Vagina (tissue), 2 donors: ENCODE results near the gene TMEM178B. TPM values are rescaled to one million over a fixed set of nuclear protein-coding genes. Genes with fewer than 3 reads are reported as not detected.

Experiments
- DNase-seq, 2 donors: peaks; one replicate each; pipeline ENCODE4 v3.0.0-alpha.2; 2017; ENCODE audit errors: extremely low spot score in 2 of 2
- H3K27ac ChIP-seq: fragments of 200-600 bp; sonication (generic); one replicate; pipeline ENCODE4 v1.5.1; 2019
- H3K27me3 ChIP-seq: fragments of 200-600 bp; sonication (generic); one replicate; pipeline ENCODE4 v1.5.1; 2019
- H3K36me3 ChIP-seq, 2 donors: fragments of 200-600 bp; sonication (generic); one replicate each; pipeline ENCODE4 v1.5.1; 2017 to 2019
- H3K4me1 ChIP-seq: fragments of 200-600 bp; sonication (generic); one replicate; pipeline ENCODE4 v1.5.1; 2019
- H3K4me3 ChIP-seq, 2 donors: fragments of 200-600 bp; sonication (generic); 1 replicate in 1 of 2; 2 replicates in 1 of 2; pipeline ENCODE4 v1.5.1; 2016 to 2019
- H3K9me3 ChIP-seq: fragments of 200-600 bp; sonication (generic); one replicate; pipeline ENCODE4 v1.5.1; 2019
- POLR2A ChIP-seq, 2 donors: fragments of 450-650 bp; IDR thresholded peaks; one replicate each; pipeline ENCODE4 v1.6.1; 2017; ENCODE audit warnings: antibody characterized with exemption in 2 of 2, mild to moderate bottlenecking in 2 of 2, moderate library complexity in 2 of 2
- POLR2AphosphoS5 ChIP-seq, 2 donors: sonication (generic); formaldehyde crosslinking; IDR thresholded peaks; one replicate each; pipeline ENCODE4 v1.9.0; 2017; ENCODE audit warnings: antibody characterized with exemption in 2 of 2, mild to moderate bottlenecking in 2 of 2, low read depth in 1 of 2; ENCODE audit not compliant: insufficient read depth in 1 of 2
- intact Hi-C: fragments of 100-400 bp; cut with DNase I; formaldehyde crosslinking; loops from one replicate; pipeline ENCODE4 v1.15.1; 2023
- total RNA-seq: library from RNA; depleted of rRNA; stranded (reverse); fragments of >200 nt; gene quantifications from one replicate; pipeline ENCODE4 v1.2.3, GENCODE V29; 2016
- TF ChIP-seq, protein P1 (sequence below), 3 experiments: fragments of 450-650 bp in 2 of 3; fragments of 200-600 bp in 1 of 3; sonication (generic) in 1 of 3; IDR thresholded peaks; one replicate each; pipeline ENCODE4 v1.5.1; 2017 to 2019; ENCODE audit warnings: antibody characterized with exemption in 3 of 3, mild to moderate bottlenecking in 2 of 3, moderate library complexity in 2 of 3

The TMEM178B gene
- total RNA-seq, 1 donor from 2014 or later = 1.2 TPM

DNA sequence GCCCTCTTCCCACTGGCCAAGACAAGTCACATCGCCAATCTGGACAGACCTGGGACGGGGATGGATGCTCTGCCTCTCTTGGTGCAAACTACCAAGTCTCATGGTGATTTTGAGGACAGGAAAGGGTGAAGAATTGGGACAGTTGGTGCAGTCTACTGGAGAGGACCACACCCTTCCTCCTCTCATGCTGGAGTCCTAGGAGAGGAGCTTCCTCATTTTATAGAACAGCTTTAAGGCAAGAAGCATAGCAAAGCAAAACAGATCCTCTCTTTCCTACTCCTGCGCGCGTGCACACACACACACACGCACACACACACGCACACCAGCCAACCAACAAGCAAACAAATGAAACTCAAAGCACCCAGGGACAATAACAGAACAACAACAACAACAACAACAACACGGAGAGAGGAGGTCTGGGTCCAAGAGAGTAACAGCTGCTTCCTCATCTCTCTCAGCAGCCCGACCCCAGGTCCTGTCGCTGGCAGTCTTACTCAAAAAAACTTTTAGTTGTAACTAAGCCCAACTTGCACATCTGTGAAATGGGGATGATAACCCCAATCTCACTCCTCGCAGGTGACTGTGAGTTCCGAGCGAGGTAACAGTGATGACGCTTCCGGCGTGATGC is 83.4 kb downstream of the TMEM178B start:
- H3K27me3 ChIP-seq = no peaks in the 10 kb centered on the region
- no peaks in the 10 kb centered on the region for H3K4me1 ChIP-seq
- intact Hi-C loops = no loop called here
- H3K9me3 ChIP-seq = no peaks in the 10 kb centered on the region
- H3K27ac ChIP-seq = no peak overlapping the region
- peak in 1 of 2 donors; percentile 72 for DNase-seq
- no peaks in the 10 kb centered on the region for H3K36me3 ChIP-seq
- TF ChIP-seq POLR2A (IDR thresholded peaks at IDR 0.05) (no peak), POLR2AphosphoS5 (IDR thresholded peaks at IDR 0.05; ENCODE audit: insufficient read depth in 1 of 2, low read depth in 1 of 2) (no peak)
- TF ChIP-seq, protein P1, sequence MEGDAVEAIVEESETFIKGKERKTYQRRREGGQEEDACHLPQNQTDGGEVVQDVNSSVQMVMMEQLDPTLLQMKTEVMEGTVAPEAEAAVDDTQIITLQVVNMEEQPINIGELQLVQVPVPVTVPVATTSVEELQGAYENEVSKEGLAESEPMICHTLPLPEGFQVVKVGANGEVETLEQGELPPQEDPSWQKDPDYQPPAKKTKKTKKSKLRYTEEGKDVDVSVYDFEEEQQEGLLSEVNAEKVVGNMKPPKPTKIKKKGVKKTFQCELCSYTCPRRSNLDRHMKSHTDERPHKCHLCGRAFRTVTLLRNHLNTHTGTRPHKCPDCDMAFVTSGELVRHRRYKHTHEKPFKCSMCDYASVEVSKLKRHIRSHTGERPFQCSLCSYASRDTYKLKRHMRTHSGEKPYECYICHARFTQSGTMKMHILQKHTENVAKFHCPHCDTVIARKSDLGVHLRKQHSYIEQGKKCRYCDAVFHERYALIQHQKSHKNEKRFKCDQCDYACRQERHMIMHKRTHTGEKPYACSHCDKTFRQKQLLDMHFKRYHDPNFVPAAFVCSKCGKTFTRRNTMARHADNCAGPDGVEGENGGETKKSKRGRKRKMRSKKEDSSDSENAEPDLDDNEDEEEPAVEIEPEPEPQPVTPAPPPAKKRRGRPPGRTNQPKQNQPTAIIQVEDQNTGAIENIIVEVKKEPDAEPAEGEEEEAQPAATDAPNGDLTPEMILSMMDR (IDR thresholded peaks at IDR 0.05) = no peak
- no peak overlapping the region for H3K4me3 ChIP-seq

- Histone ChIP-seq H3K36me3 (no peaks in the 10 kb centered on the region), H3K9me3 (no peaks in the 10 kb centered on the region), H3K27me3 (no peaks in the 10 kb centered on the region), H3K4me3 (no peak overlapping the region), H3K4me1 (no peaks in the 10 kb centered on the region), H3K27ac (no peak overlapping the region)
- peak in 1 of 2 donors; percentile 62 for DNase-seq
- intact Hi-C loops = no loop called here
- TF ChIP-seq POLR2AphosphoS5 (IDR thresholded peaks at IDR 0.05; ENCODE audit: insufficient read depth in 1 of 2, low read depth in 1 of 2) (no peak), POLR2A (IDR thresholded peaks at IDR 0.05) (no peak)
Measured at GRCh38 chr7:141158561-141158960, 84.7 kb downstream of the TMEM178B start.

DNA sequence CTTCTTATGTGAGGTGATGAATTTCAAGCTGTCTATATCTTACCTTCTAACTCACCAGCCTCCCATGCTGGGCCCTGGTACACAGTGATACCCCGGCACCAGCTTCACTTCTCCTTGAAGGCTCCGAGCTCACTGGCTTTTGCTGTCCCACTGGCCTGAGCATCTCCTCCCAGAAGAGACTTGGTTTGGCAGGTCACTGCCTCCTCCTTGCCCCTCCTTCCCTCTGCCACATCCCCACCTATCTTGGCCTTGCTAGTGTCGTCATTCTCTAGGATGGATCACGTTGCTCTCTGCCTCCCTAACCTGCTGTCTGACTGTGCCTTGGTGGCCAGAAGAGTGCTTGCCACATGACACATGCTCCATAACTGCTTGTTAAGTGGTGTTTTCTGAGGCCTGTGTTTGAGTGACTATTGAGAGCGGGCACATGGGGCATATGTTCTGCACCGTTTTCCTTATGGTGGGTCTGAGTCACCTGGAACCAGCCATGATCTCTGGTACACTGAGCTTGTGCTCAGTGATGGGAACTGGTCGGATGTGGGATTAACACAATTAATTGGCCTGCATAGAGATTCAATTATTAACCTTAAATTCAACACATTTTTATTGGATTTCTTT is 86.5 kb downstream of the TMEM178B start:
- H3K4me3 ChIP-seq = no peak overlapping the region
- intact Hi-C loops = no loop called here
- H3K9me3 ChIP-seq = no peaks in the 10 kb centered on the region
- no peaks in the 10 kb centered on the region for H3K4me1 ChIP-seq
- no peak overlapping the region for H3K27ac ChIP-seq
- no peaks in the 10 kb centered on the region for H3K36me3 ChIP-seq
- DNase-seq = peak in 1 of 2 donors; percentile 67
- TF ChIP-seq, protein P1 (IDR thresholded peaks at IDR 0.05) = no peak
- no peak for TF ChIP-seq POLR2A (IDR thresholded peaks at IDR 0.05)
- TF ChIP-seq POLR2AphosphoS5 (IDR thresholded peaks at IDR 0.05; ENCODE audit: insufficient read depth in 1 of 2, low read depth in 1 of 2) = no peak
- no peaks in the 10 kb centered on the region for H3K27me3 ChIP-seq

DNA sequence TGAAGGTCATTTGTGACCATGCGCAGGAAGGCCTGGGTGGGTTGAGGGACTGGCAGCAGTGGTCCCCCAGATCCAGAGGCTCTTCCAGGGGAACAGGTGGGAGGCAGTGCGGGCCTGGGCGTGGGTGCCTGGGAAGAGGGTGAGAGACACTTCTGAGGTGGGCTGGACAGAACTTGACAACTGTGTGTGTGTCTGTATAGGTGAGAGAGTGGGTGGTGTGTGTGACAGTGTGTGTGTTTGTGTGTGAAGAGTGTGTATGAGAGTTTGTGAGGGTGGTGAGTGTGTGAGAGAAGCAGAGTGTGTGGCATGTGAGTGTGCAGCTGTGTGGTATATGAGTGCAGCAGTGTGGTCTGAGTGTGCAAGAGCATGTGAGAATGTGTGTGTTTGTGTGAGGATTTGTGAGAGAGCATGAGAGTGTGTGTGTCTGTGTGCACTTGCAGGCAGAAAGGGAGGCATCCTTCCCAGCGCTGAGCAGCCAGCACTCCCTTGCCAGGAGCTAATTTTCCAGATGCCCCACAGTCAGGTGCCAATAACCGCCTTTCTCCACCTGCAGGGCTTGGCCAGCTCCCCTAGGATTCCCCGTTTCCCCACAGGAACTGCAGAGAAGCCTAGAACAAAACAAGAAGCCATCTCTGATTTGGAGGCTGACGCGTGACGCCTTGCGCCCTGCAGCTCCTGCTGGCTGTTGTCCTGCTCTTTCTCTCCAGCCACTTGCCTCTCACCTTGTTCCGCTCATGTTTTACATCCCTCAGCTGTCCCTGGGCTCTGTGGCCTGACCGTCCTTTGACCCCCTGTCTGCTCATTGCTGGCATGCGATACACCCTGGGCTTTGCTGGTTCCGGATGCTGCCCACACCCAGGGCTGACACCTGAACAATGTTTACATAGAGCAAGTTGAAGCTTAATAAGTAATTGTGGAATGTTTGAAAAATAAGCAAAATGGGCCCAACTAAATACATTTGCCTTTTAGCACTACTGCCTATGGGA is 88.0 kb downstream of the TMEM178B start:
- peak in 1 of 2 donors; percentile 64 for DNase-seq
- Histone ChIP-seq H3K36me3 (no peaks in the 10 kb centered on the region), H3K27me3 (no peaks in the 10 kb centered on the region), H3K9me3 (no peaks in the 10 kb centered on the region), H3K27ac (no peak overlapping the region), H3K4me3 (no peak overlapping the region), H3K4me1 (no peaks in the 10 kb centered on the region)
- intact Hi-C loops = no loop called here
- TF ChIP-seq, protein P1 (IDR thresholded peaks at IDR 0.05) = no peak
- TF ChIP-seq POLR2A (IDR thresholded peaks at IDR 0.05) (no peak), POLR2AphosphoS5 (IDR thresholded peaks at IDR 0.05; ENCODE audit: insufficient read depth in 1 of 2, low read depth in 1 of 2) (no peak)

- no peak overlapping the region for H3K27ac ChIP-seq
- H3K4me3 ChIP-seq = no peak overlapping the region
- TF ChIP-seq POLR2A (IDR thresholded peaks at IDR 0.05) = no peak
- TF ChIP-seq, protein P1 (IDR thresholded peaks at IDR 0.05) = no peak
- TF ChIP-seq POLR2AphosphoS5 (IDR thresholded peaks at IDR 0.05; ENCODE audit: insufficient read depth in 1 of 2, low read depth in 1 of 2) = no peak
- no peaks in the 10 kb centered on the region for H3K27me3 ChIP-seq
- DNase-seq = no peak
- H3K4me1 ChIP-seq = no peaks in the 10 kb centered on the region
- intact Hi-C loops = no loop called here
- H3K9me3 ChIP-seq = no peaks in the 10 kb centered on the region
- no peaks in the 10 kb centered on the region for H3K36me3 ChIP-seq
Measured at GRCh38 chr7:141165521-141165920, 91.7 kb downstream of the TMEM178B start.
